ENCODE data around the gene FHDC1.

Gene FHDC1

GRCh38 chr4:152983774-152984411 lies 47.8 kb downstream of the FHDC1 start:
- no peak for DNase-seq

DNA sequence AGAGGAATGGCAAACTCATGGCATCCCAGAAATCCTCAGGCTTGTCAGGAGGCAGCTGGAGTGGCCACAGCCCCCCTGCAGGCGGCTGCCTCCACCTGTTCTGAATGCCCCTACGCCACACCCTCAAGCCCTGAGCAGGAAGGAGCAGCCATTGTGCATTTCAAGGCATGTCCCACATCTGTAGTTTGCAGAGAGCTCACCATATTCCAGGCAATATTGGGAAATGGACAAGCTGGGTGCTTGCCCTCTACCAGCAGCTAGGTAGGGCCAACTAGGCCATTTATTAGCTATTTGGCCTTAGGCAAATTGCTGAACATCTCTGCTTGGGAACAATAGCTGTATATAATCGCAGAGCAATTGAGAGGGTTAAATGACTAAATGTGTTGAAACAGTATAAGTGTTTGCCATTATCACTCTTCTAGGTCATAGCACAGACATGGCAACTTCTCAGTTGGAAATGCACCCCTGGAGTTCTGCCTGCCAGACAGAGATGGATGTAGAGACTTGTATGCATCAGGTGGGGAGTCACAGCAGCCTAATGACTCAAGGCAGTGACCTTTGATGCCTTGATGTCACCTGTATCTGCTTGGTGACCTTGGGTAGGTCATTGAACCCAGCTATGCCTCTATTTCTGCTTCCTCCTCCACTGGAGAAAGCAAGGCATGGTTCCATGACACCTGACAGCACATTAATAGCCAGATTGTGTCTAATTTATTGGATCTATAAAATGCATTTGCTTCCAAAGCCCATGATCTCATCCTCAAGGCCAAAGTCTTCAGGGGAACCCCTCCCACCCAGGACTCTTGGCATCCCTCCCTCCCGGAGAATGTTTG lies 52.8 kb downstream of the FHDC1 start:
- no peak for DNase-seq

GRCh38 chr4:152989554-152989970 lies 53.4 kb downstream of the FHDC1 start:
- DNase-seq, result no peak

GRCh38 chr4:152990471-152991131 lies 54.5 kb downstream of the FHDC1 start:
- no peak for DNase-seq

DNA sequence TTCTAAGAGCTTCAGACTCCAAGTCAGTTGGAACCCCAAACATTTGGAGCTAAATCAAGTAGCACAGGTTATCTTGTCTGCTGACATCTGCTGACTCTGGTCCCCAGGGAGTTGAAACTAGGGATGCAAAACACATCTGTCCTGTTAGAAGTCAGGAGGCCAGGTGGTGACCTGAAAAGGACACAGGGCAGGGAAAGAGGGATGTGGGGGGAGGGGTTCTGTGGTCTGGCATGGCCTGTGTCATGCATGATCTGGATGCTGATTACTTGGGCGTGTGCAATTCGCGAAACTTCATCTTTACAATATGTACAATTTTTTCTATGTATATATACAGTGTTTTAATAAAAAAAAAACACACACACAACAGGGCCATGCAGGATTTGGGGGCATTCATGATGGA lies 55.3 kb downstream of the FHDC1 start:
- DNase-seq, result no peak

DNA sequence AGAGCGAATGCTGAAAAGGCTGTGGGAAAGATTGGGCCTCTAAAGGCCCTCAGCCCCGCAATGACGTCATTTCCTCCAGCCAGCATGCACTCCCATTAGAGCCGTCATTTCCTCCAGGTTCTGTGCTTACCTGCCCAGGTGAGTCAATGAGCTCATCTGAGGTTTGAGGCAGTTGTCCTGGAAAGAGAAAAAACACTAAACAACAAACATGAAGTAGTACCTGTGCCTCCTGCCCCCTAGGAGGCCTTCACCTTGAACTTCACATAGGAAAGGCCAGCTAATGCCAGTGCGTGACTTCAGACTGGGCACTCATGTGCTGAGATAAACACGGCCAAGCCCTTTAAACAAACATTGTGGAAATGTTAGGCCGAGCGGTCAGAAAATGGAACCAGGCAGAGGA lies 55.9 kb downstream of the FHDC1 start:
- DNase-seq, result no peak

GRCh38 chr4:152992466-152992865 lies 56.3 kb downstream of the FHDC1 start:
- DNase-seq, result no peak

DNA sequence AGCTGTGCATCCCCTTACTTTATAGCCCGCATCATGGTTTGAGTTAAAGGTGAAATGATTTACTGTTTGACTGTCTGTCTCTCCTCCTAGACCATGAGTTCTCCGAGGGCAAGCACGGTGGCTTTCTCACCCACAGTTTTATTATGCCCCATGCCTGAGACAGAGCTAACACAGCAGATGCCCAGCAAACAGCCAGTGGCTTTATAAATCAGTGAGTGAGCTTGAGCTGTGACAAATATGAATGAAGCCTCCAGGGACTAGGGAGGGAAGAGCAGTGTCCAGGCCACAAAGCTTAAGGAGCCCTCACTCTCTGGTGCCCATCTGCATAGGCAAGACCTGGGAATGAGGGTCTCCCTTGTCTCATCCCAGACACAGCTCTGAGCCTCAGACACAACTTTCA lies 57.9 kb downstream of the FHDC1 start:
- no peak for DNase-seq

- no peak for DNase-seq
These were observed 60.0 kb downstream of the FHDC1 start for GRCh38 chr4:152996111-152996571.

DNA sequence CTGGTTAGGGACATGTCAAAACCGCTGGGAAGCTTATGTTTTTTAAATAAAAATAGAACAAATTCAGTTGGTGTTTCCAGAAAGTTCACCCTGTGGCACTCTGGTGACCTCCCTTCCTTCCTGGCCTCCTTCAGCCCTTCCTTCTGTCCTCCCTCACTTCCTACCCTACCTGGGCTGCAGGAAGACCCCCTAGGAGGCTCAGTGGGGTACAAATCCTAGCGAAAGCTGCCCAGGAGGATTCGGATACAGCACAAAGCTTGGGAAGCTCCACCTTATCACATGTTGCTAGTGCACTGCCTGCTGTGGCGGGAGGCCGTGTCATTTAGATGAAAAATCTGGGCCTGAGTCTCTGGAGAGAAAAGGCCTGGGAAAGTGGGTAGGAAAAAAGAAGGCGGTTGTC lies 60.5 kb downstream of the FHDC1 start:
- no peak for DNase-seq

DNA sequence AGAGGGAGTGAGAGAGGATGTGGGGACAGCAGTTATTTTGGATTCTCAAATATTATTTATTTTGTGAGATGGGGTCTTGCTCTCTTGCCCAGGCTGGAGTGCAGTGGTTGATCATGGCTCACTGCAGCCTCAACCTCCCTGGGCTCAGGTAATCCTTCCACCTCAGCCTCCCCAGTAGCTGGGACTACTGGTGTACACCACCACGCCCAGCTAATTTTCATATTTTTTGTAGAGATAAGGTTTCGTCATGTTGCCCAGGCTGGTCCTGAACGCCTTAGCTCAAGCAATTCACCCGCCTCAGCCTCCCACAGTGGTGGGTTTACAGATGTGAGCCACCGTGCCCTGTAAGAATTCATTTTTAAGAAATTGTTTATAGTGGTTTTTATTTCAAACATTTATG lies 61.2 kb downstream of the FHDC1 start:
- no peak for DNase-seq

- DNase-seq, result no peak
These were observed 61.8 kb downstream of the FHDC1 start for GRCh38 chr4:152997771-152998487.

DNA sequence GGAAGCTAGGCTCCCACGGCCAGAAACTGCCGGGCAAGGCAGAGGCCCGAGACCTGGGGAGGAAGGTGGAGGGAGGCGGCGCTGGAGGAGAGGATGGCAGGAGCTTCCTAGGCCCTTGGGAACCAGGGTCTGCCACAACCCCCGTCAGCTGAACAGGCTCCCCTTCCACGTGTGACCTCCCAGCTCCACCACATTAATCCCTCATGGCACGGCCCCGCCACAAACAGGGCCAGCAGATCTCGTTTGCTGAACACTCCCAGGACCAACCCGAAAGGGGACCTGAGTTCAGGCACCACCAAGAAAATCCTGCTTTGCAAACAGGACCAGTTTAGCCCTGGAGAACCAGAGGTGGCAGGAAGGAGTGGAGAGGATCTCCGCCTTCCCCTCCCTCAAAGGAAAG lies 62.7 kb downstream of the FHDC1 start:
- DNase-seq, result no peak

DNA sequence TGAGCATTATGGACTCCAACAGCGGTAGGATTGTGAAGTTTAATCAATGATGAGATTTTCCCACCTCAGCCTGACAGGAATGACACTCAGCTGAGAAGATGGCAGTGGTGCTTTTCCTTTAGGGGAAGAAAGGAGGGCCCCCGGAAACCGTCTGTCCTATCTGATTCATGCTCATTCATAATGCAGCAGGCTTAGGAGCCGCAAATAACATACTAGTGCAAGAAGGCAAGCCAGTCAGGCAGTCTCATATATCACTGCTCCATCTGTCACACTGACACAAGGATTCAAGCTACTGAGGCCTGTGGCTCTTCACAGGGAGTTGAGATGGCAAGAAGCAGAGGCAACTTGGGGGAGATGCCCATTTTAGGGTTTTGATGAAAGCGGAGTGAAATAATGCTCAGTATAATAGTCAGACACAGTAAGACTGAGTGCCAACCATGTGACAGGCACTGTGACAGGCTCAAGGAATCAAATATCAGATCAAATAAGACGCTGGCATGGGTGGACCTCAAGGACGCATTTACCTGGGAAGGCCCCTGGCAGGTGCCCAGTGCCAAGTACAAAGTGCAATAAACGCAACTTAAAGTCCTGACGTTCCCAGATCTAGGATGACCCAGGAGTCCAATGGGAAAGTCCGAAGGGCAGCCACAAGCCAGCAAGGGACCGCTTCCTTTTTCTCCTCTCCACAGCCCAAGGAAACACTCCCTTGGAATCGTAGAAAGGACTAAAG lies 63.4 kb downstream of the FHDC1 start:
- no peak for DNase-seq

DNA sequence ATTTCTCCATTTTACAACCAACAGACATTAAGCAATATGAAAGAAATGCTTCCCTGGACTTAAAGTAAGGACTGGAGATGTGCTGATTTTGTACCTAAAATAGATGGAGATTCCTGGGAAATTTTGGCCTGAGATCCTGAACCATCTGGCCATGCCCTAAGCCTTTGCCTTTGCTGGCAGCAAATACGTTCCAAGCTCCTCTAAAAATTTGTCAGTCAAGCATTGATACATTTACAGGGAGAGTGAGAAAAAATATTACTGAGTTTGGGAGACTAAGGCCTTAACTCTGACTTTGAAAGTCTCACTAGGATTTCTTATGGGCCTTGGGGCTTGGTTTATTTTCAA lies 63.9 kb downstream of the FHDC1 start:
- no peak for DNase-seq

DNA sequence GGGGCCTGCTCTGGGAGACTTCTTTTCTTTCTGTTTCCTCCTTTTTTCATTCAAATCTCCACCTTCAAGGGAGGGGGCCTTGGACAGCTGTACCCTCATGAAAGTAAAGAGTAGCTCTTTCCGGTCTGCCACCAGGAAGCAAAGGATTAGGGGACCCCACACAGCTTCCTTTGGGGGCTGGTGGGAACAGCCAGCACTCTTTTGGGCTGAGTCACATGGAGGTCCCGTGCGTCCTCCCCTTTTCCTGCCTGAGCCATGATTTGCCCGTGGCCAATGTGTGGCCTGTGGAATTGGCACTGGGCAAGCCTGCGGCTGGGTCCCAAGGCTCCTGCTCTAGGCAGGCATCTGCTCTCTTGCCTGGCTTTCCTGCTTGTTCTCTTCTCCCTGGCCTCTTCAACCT lies 65.5 kb downstream of the FHDC1 start:
- DNase-seq, result no peak

DNA sequence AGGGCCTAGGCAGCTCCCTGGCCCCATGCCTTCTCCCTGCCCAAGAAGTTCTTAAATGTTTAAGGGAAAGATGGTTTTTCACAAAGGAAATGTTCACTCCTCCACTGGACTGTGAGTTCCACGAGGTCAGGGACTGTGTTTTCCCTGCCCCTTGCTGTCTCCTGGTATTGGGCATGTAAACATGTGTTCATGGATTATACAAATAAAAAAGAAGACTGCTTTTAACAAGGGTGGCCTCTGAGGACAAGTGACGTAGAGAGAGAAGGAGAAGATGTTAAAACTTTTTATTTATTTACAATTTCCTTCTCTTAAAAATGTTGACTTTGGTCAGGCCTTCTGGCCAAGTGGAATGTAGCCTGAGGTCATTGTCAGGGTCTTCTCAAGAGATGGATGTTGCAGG lies 66.0 kb downstream of the FHDC1 start:
- DNase-seq, result no peak

GRCh38 chr4:153004081-153004850 lies 68.1 kb downstream of the FHDC1 start:
- DNase-seq, result no peak

GRCh38 chr4:153005899-153006381 lies 69.8 kb downstream of the FHDC1 start:
- DNase-seq, result no peak

GRCh38 chr4:153008578-153009199 lies 72.6 kb downstream of the FHDC1 start:
- no peak for DNase-seq

DNA sequence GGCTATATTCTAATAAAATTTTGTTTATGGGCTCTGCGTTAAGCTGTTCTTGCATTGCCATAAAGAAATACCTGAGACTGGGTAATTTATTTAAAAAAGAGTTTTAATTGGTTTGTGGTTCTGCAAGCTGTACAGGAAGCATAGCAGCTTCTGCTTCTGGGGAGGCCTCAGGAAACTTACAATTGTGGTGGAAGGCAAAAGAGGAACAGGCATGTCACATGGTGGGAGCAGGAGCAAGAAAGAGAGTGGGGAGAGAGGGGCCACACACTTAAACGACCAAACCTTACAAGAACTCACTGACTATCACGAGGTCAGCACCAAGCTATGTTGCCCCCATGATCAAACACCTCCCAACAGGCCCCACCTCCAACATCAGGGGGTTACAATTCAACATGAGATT lies 74.0 kb downstream of the FHDC1 start:
- DNase-seq, result no peak
